Erythroblast (primary cell): ENCODE results near the gene MAU2.

Source experiments
- GATA1 ChIP-seq: IDR thresholded peaks from 2 replicates; pipeline ENCODE4 v1.6.1; 2011; ENCODE audit warnings: low read depth, mild to moderate bottlenecking, control low read depth, low read length, moderate library complexity
- POLR2A ChIP-seq: IDR thresholded peaks from 2 replicates; pipeline ENCODE4 v1.6.1; 2011; ENCODE audit warnings: mild to moderate bottlenecking, low read length

DNA sequence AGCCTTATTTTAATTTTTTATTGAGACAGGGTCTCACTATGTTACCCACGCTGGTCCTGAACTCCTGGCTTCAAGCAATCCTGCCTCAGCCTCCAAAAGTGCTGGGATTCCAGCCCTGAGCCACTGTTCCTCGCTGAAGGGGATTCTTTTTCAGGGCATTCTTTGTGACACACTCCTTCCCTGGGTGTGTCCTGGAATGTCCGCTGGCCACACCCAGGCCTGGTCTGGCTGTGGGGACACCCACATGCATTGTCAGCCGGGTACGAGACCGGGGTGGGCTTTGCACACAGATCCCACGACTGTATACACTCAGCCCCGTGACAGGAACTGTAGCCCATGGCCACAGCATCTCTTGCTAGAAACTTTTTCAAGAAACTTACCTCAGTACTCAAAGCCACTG, 50.4 kb downstream of the MAU2 start:
- no peak for TF ChIP-seq POLR2A
- no peak for TF ChIP-seq GATA1
